CD4-positive, alpha-beta T cell treated with Interleukin-2 at 100 ng/mL for 4 hours (primary cell): ENCODE results near the gene ZNF775.
A peak's percentile ranks its signal among the peaks of the same experiment; 100 is the strongest.

ENCODE experiments used
- DNase-seq: peaks from one replicate; pipeline ENCODE4 v3.0.0-alpha.2; 2020; ENCODE audit warnings: low spot score

ZNF775 gene

DNA sequence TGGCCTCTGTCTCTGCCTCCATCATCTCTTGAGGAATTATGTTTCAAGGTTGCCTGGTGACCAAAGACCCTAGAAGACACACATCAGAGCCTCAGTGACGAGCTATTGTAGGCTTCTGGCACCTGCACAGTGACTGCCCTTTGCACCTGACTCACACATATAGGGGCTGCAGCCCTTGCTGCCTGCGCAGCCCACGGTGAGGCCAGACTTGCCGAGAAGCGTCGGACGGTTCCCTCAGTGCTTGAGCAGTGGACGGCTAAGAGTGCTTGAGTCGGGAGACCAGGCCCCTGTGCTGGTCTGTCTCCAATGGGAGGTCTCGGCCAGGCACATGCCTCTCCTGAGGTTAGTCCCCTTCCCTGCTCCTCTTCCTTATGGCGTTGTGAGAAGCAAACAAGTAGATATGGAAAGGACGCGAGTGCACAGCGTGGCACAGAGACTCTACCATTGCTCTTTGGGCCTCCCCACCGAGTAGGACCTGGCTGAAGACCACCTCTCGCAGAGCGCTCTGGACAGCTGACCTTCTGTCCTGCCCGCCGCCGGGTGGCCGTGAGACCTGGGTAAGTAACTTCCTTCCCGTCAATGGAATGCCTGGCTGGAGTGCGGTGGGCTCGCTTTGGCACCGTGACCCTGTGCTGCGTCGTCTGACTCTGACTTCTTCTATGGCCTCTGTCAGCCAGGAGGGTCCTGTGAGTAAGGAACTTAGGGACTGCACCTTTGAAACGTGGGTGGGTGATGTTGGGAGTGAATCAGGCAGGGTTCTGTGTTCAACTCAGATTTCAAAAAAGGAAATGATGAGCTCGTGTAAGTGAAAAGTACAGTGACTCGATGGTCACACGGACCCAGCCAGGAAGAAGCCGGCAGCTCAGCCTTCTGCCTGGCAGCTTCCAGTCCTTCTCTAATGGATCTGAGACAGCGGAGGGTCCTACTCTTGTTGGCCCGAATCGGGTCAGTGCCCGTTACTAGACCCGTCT, 33.7 kb downstream of the ZNF775 start:
- DNase-seq: no peak

DNA sequence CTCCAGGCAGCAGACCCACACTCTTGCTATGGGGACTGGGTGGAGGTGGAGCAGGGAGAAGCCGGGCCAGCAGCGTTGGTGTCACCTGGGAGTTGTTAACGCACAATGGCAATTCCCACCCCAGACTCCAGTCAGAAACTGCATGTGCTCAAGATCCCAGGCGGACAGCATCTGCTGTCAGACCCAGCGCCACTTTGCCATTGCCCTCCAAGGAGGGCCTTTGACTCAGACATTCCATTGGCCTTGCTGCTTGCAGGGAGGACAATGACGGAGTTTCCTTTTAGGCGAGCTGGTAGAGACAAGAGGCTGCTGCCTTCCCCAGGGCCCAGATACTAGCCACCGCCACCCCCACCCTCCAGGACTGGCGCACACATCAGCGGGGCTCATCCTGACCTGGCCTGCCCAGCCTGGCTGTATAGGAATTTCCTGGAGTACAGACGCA, 34.5 kb downstream of the ZNF775 start:
- no peak for DNase-seq

DNA sequence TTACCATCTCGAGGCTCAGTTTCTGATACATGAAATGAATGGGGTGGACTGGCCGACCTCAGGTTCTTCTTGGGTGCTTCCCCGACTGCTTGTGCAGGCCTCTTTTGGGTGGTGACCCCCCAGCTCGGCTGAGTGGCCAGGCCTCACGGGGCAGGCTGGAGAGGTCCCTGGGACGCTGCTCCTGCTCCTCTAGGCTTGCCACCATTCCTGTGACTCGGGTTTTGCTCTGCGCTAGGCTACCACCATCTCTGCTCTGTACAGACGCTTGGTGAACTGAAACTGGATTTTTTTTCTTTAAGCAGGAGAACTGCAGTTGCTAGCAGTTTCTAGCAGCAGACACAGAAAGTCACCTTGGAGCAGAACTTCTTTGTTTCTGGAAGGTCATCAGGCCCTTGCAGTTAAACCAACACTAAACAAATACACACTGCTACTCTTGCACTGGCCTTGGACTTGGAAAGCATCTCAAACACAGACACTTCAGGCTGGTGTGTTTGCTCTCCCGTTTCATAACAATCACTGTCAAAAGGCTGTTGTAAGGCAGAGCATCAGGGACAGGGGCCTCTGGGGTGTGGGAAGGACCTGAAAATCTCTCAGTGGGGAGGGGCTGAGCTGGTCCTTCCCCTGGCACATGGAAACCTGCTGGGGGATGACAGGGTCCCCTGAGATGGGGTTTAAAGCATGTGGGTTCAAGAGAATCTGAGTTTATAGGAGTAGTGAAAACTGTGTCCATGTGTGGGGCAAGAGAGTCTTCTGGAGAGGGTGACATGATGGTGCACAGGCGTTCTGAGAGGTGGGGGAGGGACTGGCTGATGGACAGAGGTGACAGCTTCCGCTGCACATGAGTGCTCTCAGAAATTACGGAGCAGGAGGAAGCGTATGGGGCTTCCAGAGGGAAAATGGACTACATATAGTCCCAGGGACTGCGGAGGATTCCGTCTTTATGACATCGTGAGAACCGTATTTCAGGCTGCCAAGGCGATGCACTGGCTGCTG, 36.3 kb downstream of the ZNF775 start:
- DNase-seq: no peak

DNA sequence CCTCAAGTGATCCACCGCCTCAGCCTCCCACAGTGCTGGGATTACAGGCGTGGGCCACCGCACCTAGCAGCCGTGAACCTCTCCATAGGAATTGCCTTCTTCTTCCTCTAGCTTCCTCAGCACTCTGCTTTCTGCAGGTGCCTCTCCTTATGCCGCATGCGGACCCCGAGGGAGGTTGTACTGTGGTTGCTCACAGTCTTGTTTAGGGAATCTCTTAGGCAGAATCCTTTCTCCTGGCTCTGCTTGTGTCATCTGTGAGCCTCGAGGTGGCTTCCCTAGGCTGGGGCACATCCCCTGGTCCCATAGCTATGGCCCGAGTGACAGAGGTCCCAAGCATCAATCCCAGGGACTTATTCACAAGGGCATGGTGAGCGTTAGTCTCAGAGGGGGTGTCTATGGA, 38.1 kb downstream of the ZNF775 start:
- no peak for DNase-seq

DNA sequence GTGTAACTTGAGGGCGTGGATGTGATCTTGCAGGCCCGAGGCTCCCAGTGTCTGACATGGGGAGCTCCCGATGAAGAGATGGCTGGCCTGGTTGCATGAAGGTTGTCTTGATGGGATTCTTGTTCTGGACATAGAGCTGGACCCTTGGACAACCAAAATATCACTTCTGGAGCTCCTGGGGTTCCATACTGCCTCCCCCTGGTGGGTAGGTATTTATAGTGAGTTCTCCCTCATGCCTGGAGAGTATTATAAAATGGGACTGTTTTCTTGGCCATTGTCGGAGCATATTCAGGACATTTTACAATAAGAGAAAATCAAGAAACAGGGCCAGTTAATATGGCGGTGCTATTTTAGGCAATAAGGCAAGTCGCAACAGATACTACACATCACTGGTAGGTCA, 38.7 kb downstream of the ZNF775 start:
- DNase-seq: no peak

DNA sequence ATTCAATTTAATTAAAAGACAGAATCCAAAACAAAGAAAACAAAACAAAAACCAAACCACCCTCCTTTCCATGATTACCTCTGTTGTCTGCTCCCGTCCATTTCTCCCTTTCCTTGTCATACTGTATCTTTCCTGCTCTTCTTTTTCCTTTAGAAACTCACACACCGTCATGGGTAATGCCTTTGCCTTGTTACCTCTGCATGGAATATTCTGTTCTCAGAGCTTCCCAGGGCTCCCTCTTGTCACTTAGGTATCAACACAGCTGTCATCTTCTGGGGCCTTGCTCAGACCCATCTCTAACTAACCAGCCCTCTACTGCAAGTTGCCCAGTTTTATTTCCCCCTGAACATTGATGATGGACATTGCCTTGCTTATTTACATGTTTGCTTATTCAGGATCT, 41.1 kb downstream of the ZNF775 start:
- no peak for DNase-seq

DNA sequence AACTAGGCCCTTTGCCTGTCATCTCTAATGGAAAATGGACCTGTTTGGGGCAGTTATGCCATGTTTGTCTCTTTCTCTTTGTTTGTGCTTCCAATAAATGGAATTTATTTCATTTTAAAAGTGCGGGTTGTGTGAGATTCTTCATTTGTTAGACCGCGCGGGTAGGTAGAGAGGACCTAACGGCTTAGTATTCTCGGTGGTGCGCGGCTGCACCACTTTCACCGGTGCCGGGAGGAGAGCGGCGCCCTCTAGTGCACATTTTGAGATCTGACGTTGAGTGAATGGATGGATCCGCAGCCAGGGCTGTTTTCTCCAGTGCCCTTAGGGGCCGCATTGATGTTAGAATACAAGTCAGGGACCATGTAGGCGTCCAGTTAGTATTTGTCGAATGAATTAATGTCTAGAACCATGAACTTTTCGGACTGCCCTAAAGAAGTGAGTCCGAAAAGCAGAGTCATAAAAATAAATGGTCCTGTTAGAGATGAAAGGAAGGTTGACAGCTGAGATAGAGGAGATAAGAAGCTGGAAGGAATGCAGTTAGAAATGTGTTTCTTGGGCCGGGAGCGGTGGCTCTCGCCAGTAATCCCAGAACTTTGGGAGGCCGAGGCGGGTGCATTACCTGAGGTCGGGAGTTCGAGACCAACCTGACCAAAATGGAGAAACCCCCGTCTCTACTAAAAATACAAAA, 42.0 kb downstream of the ZNF775 start:
- DNase-seq: peak; percentile 91

DNA sequence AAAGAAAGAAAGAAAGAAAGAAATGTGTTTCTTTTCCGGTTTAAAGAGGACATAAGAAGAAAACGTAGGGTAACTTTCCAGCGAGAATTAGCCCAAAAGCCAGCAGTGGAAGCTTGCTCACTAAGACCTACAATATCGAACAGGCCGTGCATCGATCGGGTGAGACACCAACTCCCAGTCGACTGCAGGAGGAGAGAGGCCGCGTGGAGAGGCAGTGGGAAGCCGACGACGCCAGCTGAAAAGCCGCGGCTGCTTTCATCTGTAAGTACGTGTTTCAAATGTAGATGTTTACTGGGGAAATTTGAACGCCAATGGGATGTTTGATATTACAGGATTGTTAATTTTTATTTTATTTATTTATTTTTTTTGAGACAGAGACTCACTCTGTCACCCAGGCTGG, 42.7 kb downstream of the ZNF775 start:
- no peak for DNase-seq

DNA sequence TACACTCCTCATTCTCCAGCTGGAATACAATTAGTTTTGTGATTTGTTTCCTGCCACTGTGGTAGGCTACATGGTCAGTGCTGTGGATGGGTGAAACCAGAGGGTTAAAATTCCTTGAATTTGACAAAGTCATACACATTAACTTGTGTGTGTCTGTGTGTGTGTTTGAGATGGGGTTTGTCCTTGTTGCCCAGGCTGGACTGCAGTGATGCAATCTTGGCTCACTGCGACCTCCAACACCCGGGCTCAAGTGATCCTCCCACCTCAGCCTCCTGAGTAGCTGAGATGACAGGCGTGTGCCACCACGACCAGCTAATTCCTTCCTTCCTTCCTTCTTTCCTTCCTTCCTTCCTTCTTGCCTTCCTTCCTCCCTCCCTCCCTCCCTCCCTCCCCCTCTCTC, 46.5 kb downstream of the ZNF775 start:
- DNase-seq: no peak

DNA sequence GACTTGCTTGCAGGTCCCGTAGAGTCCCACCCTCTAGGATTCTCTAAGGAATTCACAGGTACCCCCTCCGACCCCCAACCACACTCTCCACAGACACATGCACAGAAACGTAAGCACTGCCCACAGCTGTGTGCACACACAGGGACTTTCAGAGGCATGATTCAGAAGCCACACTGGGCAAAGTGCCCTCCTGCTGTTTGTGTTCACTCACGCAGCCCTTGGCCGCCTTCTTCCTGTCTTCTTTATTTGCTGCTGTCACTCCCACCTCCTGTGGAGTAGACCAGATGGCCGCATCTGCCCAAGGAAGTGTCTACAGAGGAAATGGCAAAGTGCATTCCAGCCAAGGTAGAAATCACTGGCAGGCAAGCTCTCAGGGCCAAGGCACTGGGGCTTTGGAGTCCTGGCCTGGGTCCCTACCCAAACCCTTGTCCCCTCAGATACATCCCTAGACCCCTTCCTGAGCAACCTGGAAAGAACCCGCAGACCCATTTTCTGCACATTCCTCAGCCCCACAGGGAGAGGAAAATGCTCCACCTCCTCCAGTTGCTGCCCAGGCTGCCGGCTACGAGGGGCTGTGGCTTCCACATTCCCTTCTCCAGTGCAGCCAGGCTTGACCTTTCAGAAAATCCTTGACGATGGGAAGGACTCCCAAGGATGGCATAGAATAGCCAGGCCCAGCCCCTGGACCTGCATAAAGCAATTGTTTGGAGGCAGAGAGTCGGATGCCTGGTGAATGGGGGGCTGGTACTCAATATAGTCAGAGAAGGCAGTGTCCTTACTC, 49.7 kb downstream of the ZNF775 start:
- no peak for DNase-seq

DNA sequence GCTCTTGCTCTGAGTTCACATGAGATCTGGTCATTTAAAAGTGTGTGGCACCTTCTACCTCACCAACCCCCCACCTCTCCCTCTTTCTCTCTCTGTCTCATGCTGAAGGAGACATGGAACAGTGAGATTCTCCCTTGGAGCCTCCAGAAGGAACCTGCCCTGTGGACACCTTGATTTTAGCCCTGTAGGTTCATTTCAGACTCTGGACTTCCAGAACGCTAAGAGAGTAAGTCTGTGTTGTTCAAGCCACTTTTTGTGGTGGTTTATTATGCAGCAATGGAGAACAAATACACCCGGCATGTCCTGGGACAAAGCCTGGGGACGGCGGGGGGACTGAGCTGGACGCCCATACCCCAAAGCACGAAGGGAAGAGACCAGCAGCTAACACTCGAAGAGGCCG, 50.6 kb downstream of the ZNF775 start:
- DNase-seq: no peak

DNA sequence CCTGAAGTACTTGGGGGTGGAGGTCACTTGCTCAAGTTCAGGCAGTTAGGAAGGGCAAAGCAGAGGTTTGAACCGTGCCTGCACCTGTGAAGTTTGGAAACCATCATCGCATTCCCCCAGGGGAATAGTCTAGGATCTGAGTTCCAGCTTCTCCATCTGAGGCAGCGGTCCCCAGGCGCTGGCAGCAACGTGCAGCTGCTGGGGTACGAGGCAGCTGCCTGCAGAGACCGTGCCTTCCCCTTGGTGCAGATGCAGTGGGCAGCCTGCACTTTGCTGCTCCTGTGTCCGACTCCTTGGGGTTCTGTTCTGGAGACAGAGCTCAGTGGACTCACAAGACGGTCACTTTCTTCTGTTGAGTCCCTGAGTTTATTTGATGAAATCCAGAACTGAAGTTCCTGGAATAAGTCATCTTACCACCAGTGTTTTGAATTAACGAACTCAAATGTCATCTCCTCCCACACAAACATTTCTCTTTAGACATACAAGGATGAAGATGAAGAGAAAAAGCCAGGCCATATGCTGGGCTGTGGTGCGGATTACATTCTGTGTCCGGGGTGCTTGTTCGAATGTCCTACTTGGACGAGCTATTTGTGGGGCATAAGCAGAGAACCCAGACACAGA, 51.4 kb downstream of the ZNF775 start:
- no peak for DNase-seq

DNA sequence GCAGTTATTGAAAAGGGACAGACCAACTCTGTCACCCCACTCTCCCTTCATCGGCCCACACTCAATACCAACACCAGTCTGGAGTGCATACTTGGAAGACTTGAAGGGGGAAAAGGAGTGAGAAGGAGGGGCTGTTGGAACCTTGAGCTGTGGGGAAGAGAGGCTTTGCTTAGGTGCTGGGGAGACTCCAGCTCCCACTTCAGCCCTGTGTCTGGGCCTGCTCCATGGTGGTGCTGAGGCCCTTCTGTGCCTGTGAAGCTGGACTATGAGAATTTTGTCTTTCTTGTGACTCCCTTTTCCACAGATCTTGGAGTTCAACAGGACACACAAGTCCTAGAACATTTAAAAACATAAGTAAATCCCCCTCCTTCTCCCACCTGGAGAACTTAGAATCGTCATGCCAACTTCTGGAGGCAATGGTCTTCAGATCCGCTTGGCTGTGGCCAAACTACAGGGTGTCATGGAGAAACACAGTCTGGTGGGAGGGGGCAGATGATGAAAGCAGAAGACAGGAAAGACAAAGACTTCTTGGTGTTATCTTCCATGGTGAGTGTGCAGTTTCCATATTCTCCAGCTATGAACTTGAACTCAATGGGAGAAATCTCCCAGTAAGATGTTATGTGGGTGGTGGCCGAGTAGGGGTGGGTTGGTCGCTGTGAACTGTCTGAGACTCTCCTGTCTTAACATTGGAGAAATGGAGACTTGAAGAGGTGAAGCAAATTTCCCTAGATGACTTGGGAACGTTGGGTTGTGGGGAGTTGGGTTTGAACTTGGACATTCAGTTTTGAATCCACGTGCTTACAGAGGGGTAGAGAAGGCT, 52.9 kb downstream of the ZNF775 start:
- DNase-seq: no peak

DNA sequence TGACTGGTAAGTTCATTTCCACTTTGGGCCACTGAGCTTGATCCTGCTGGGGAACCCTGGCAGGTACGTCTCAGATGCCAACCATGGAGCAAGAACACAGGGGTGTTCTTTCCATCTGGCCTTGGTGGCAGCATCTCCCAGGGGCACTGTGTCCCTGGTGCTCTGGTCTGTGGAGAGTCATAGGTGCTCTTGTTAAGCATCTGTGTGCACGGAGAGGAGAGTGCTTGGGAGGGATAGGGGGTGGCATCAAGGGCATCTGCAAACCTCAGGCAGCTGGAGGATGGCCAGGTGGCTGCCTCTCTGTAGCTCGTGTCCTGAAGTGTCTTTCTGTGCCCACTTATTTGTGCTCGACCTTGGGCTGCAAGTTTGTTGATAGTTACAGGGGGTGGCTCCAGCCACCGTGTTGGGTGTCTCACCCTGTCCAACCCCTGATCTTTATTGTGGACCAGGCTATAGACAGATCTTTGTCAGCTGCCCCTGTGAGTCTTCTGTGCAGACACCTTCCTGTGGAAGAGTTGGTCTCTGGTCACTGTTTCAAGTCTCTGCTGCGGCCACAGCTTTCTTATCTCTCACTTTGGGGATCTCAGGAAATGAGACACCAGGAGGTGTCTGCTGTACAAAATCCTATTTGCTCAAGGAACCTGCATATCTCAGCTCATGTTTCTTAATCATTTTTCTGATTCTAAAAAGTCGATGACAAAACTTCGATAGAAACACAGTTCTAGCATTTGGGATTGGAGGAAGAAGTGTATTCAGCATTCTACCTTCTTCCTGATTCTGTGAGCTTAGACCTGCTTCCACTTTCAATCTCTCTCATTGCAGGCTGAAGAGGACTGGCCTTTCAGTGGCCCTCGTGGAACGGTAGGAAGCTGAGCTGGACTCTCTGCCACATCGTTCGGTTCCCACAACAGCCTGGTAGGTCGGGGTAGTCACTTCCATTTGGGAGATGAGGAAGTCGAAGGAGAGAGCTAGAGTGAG, 54.1 kb downstream of the ZNF775 start:
- DNase-seq: no peak

DNA sequence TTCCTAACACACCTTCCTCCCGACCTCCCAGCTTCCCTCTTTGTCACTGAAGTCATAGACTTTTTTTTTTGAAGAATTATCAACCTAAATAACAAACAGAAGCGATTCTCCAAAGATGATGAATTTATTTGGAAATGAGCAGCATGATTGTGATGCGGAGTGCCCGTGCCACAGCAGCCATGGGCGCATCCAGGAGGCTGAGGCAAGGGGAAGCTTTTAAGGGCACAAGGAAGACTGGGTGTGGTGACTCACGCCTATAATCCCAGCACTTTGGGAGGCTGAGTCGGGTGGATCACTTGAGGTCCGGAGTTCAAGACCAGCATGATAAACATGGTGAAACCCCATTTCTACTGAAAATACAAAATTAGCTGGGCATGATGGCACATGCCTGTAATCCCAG, 55.1 kb downstream of the ZNF775 start:
- no peak for DNase-seq

DNA sequence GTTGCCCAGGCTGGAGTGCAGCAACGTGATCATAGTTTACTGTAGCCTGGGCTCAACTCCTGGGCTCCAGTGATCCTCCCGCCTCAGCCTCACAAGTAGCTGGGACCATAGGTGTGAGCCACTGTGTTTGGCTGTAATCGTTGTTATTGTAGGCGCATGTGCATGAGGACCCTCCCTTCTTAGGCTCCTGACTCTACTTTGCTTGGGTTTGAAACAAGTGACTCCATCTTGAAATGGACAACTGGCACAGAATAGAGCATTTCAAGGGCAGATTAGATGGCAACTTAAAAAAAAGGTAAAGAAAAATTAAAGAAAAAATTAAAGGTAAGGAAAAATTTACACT, 55.9 kb downstream of the ZNF775 start:
- no peak for DNase-seq

DNA sequence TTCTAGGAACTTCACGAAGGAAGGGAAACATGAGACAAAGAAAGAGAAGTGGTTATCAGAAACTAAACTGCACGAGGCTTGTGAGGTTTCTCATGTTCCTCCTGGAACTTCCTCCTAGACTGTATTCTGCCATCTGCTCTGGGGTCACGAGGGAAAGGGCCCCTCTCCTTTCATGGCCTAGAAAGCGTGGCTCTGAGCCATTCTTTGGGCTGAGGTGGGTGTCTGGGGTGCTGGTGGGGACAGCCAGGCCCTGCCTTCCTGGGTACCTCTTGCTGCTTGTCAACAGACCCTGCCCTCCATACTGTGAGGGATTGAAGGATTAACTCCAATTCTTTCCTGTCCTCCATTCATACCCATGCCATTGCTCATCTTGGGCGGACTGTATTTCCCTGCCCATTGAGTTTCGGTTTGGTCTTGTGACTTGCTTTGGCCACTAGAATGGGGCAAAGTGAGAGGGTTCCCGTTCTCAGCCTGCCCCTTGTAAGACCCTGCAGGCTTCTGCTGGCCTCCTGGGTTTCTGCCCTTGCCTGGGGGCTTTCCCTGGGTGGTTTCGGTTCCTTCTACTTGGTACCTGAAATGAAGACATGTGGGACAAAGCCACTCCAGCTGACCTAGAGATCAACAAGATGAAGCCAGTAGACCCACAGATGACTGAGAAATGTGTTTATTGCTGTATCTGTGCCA, 56.4 kb downstream of the ZNF775 start:
- DNase-seq: no peak

DNA sequence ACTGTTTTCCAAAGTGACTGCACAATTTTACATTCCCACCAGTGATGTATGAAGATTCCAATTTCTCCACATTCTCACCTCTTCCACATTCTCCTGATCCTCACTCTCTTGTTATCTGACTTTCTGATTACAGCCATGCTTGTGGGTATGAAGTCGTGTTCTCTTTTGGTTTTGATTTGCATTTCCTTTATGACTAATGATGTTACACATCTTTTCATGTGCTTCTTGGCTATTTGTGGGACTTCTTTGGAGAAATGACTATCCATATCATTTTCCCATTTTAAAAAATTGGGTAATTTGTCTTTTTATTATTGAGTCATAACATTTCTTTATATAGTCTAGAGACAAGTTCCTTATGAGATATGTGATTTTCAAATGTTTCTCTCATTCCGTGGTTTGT, 60.8 kb downstream of the ZNF775 start:
- DNase-seq: peak; percentile 27
